ENCODE results near the gene TMEM87A. TPM values are rescaled to one million over a fixed set of nuclear protein-coding genes. Genes with fewer than 3 reads are reported as not detected.

Gene TMEM87A
- total RNA-seq, 2 donors from 2014 or later = 17.0 to 25.4 TPM

DNA sequence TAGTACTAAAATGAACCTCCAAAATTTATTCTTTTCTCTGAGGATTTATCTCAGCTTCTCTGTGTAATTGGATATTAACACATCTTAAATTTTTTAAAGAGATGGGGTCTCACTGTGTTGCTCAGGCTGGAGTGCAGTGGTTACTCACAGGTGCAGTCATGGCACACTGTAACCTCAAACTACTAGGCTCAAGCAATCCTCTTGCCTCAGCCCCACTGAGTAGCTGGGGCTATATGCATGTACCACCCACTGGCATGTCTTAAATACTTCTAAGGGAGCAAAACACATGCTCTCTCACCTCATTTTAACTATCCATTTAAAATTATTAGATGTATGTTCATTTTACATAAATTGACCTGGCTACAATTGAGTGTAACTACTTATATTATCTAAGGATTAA lies 11.3 kb upstream of the TMEM87A start:
- no peak for DNase-seq (ENCODE audit: low spot score)
- H3K4me3 ChIP-seq = no peak overlapping the region
- no peaks in the 10 kb centered on the region for H3K27me3 ChIP-seq
- H3K9me3 ChIP-seq = no peaks in the 10 kb centered on the region
- TF ChIP-seq, protein P1, sequence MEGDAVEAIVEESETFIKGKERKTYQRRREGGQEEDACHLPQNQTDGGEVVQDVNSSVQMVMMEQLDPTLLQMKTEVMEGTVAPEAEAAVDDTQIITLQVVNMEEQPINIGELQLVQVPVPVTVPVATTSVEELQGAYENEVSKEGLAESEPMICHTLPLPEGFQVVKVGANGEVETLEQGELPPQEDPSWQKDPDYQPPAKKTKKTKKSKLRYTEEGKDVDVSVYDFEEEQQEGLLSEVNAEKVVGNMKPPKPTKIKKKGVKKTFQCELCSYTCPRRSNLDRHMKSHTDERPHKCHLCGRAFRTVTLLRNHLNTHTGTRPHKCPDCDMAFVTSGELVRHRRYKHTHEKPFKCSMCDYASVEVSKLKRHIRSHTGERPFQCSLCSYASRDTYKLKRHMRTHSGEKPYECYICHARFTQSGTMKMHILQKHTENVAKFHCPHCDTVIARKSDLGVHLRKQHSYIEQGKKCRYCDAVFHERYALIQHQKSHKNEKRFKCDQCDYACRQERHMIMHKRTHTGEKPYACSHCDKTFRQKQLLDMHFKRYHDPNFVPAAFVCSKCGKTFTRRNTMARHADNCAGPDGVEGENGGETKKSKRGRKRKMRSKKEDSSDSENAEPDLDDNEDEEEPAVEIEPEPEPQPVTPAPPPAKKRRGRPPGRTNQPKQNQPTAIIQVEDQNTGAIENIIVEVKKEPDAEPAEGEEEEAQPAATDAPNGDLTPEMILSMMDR (IDR thresholded peaks at IDR 0.05) = no peak
- H3K4me1 ChIP-seq = no peaks in the 10 kb centered on the region
- peaks cover 30% of the 10 kb centered on the region for H3K36me3 ChIP-seq
- no peak overlapping the region for H3K27ac ChIP-seq

DNA sequence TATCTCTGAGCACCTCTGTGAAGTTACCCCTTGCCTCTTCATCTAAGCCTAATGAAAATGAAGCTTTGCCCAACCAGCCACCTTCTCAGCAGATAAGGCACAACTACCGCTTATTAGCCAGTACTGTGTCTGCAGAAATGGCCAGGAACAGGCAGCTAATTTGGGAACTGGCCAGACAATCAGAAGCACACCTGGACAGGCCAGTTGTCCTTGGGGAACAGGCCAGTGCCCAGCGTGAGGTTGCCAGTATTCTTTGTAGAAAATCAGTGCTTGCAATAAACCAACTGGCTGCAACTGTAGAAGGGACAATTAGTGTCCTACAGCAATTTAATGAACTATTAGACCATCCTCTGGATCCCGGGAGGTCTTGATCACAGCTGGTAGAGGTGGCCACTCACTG lies 10.4 kb upstream of the TMEM87A start:
- TF ChIP-seq, protein P1 (IDR thresholded peaks at IDR 0.05) = no peak
- no peak overlapping the region for H3K4me3 ChIP-seq
- DNase-seq (ENCODE audit: low spot score) = no peak
- H3K27me3 ChIP-seq = no peaks in the 10 kb centered on the region
- peaks cover 33% of the 10 kb centered on the region for H3K36me3 ChIP-seq
- no peaks in the 10 kb centered on the region for H3K4me1 ChIP-seq
- H3K9me3 ChIP-seq = no peaks in the 10 kb centered on the region
- no peak overlapping the region for H3K27ac ChIP-seq

DNA sequence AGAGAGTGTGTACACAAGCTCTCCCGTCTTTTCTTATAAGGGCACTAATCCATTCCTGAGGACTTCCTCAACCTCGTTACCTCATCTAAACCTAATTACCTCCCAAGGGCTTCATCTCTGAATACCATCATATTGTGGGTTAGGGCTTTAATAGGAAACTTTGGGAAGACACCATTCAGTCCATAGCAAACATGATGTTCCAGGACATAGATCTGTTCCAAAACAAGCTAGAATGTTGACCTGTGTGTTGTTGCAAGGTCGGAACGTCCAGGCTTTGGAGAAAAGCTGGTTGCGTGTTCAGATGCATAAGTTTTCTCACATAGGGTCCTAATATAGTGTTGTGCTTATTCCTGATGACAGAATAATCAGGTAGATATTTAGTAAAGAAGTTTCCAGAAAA lies 9.7 kb upstream of the TMEM87A start:
- TF ChIP-seq, protein P1 (IDR thresholded peaks at IDR 0.05) = no peak
- DNase-seq (ENCODE audit: low spot score) = no peak
- H3K9me3 ChIP-seq = no peaks in the 10 kb centered on the region
- no peaks in the 10 kb centered on the region for H3K4me1 ChIP-seq
- no peaks in the 10 kb centered on the region for H3K27me3 ChIP-seq
- peaks cover 35% of the 10 kb centered on the region for H3K36me3 ChIP-seq
- H3K27ac ChIP-seq = no peak overlapping the region
- H3K4me3 ChIP-seq = no peak overlapping the region

DNA sequence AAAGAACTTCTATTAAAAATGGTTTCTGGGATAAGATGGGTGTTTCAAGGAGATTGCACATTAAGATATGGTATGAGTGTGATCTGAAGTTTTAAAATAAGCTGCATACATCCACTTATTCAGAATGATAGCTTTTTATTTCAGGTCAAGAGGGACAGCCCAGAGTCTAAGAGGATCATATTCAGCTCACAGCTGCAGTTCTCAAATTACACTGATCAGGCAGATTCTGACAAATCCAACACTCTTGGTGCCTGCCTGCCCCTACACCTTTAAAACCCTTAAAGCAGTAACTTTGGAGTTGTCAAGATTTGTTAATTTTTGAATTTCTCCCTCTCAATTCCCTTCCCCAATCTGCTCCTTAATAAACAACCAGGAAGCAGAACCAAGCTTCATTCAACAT lies 9.1 kb upstream of the TMEM87A start:
- DNase-seq (ENCODE audit: low spot score) = no peak
- H3K27ac ChIP-seq = no peak overlapping the region
- TF ChIP-seq, protein P1 (IDR thresholded peaks at IDR 0.05) = no peak
- H3K27me3 ChIP-seq = no peaks in the 10 kb centered on the region
- H3K9me3 ChIP-seq = no peaks in the 10 kb centered on the region
- no peak overlapping the region for H3K4me3 ChIP-seq
- peaks cover 35% of the 10 kb centered on the region for H3K36me3 ChIP-seq
- H3K4me1 ChIP-seq = no peaks in the 10 kb centered on the region

DNA sequence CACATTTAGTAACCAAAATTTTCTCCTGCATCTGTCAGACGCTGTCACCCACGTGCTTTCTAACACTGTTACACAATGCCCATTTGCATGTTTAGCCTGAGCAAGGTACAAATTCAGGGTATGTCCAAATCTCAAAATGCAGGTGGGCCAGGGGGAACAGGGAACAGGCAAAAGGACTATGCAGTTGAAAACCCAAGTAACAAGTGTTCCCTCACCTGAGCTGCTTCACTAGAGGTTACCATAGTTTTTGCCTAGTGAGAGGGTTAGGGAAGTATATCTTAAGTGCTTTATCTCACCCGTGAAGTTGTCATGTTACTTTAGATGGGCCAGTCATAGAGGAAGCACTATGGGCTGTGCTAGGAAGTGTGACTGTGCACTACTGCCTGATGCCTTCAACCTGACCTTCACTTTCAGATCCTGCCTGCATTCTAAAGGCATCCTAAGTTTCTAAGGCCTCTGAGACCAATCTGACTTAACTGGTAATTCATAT lies 6.0 kb upstream of the TMEM87A start:
- Histone ChIP-seq H3K36me3 (peaks cover 33% of the 10 kb centered on the region), H3K27ac (no peak overlapping the region)

More for the DNA sequence above, 6.0 kb upstream of the TMEM87A start:
- no peaks in the 10 kb centered on the region for H3K9me3 ChIP-seq
- TF ChIP-seq, protein P1 (IDR thresholded peaks at IDR 0.05) = no peak
- no peak overlapping the region for H3K4me3 ChIP-seq
- no peaks in the 10 kb centered on the region for H3K27me3 ChIP-seq
- peaks cover 0 to 20% of the 10 kb centered on the region in 2 donors for H3K4me1 ChIP-seq
- DNase-seq (ENCODE audit: low spot score) = no peak
